Duodenal mucosa (tissue), 2 donors: ENCODE measurements around the gene SPATS2.

Source experiments
- H3K27ac ChIP-seq: one replicate; pipeline ENCODE4 v1.7.0; 2013; ENCODE audit warnings: low read depth, low read length
- H3K27me3 ChIP-seq, 2 donors: one replicate each; pipeline ENCODE4 v1.7.0; 2013; ENCODE audit warnings: low read length in 2 of 2, control low read depth in 1 of 2; ENCODE audit not compliant: insufficient read depth in 2 of 2, control insufficient read depth in 1 of 2
- H3K36me3 ChIP-seq, 2 donors: one replicate each; pipeline ENCODE4 v1.7.0; 2013; ENCODE audit warnings: low read length in 2 of 2, control low read depth in 1 of 2; ENCODE audit not compliant: insufficient read depth in 2 of 2, control insufficient read depth in 1 of 2
- H3K4me1 ChIP-seq, 2 donors: one replicate each; pipeline ENCODE4 v1.7.0; 2013; ENCODE audit warnings: low read length in 2 of 2, control low read depth in 1 of 2; ENCODE audit not compliant: insufficient read depth in 2 of 2, control insufficient read depth in 1 of 2
- H3K4me3 ChIP-seq, 2 donors: one replicate each; pipeline ENCODE4 v1.7.0; 2013; ENCODE audit warnings: low read length in 2 of 2, low read depth in 1 of 2
- H3K9ac ChIP-seq, 2 donors: one replicate each; pipeline ENCODE4 v1.7.0; 2013; ENCODE audit warnings: low read length in 2 of 2, low read depth in 1 of 2
- H3K9me3 ChIP-seq, 2 donors: one replicate each; pipeline ENCODE4 v1.7.0; 2013; ENCODE audit warnings: low read length in 2 of 2, control low read depth in 1 of 2; ENCODE audit not compliant: control insufficient read depth in 1 of 2

Gene SPATS2

GRCh38 chr12:49456131-49456679 lies 88.9 kb downstream of the SPATS2 start:
- Histone ChIP-seq H3K4me1 (no peaks in the 10 kb centered on the region), H3K27me3 (no peaks in the 10 kb centered on the region), H3K36me3 (no peaks in the 10 kb centered on the region), H3K27ac (no peak overlapping the region), H3K9ac (no peak overlapping the region), H3K9me3 (no peaks in the 10 kb centered on the region), H3K4me3 (no peak overlapping the region)

- Histone ChIP-seq H3K27me3 (no peaks in the 10 kb centered on the region), H3K36me3 (no peaks in the 10 kb centered on the region), H3K9ac (no peak overlapping the region), H3K27ac (no peak overlapping the region), H3K4me3 (no peak overlapping the region), H3K9me3 (no peaks in the 10 kb centered on the region), H3K4me1 (no peaks in the 10 kb centered on the region)
Measured at GRCh38 chr12:49458816-49459215, 91.6 kb downstream of the SPATS2 start.

GRCh38 chr12:49461221-49461620 lies 94.0 kb downstream of the SPATS2 start:
- Histone ChIP-seq H3K36me3 (no peaks in the 10 kb centered on the region), H3K4me3 (no peak overlapping the region), H3K9ac (no peak overlapping the region), H3K27ac (no peak overlapping the region), H3K27me3 (no peaks in the 10 kb centered on the region), H3K4me1 (no peaks in the 10 kb centered on the region), H3K9me3 (no peaks in the 10 kb centered on the region)

- H3K27ac ChIP-seq, result no peak overlapping the region
Measured at GRCh38 chr12:49462083-49462744, 95.0 kb downstream of the SPATS2 start.

GRCh38 chr12:49465132-49465531 lies 97.9 kb downstream of the SPATS2 start:
- no peak overlapping the region for H3K27ac ChIP-seq
- no peaks in the 10 kb centered on the region for H3K36me3 ChIP-seq

More at GRCh38 chr12:49462083-49462744, 95.0 kb downstream of the SPATS2 start:
- Histone ChIP-seq H3K9me3 (no peaks in the 10 kb centered on the region), H3K4me1 (no peaks in the 10 kb centered on the region), H3K27me3 (no peaks in the 10 kb centered on the region), H3K9ac (no peak overlapping the region), H3K4me3 (no peak overlapping the region), H3K36me3 (no peaks in the 10 kb centered on the region)

GRCh38 chr12:49470986-49471385 lies 103.7 kb downstream of the SPATS2 start:
- no peak overlapping the region for H3K9ac ChIP-seq
- H3K9me3 ChIP-seq, result no peaks in the 10 kb centered on the region
- H3K27ac ChIP-seq, result no peak overlapping the region
- no peaks in the 10 kb centered on the region for H3K27me3 ChIP-seq
- no peak overlapping the region for H3K4me3 ChIP-seq
- H3K36me3 ChIP-seq, result no peaks in the 10 kb centered on the region
- H3K4me1 ChIP-seq, result peaks cover 0 to 8% of the 10 kb centered on the region in 2 donors

More at GRCh38 chr12:49465132-49465531, 97.9 kb downstream of the SPATS2 start:
- no peaks in the 10 kb centered on the region for H3K4me1 ChIP-seq
- H3K9ac ChIP-seq, result no peak overlapping the region
- no peaks in the 10 kb centered on the region for H3K27me3 ChIP-seq
- no peaks in the 10 kb centered on the region for H3K9me3 ChIP-seq
- no peak overlapping the region for H3K4me3 ChIP-seq

- no peaks in the 10 kb centered on the region for H3K27me3 ChIP-seq
- H3K4me3 ChIP-seq, result no peak overlapping the region
- H3K9me3 ChIP-seq, result no peaks in the 10 kb centered on the region
- no peak overlapping the region for H3K9ac ChIP-seq
- peaks cover 0 to 8% of the 10 kb centered on the region in 2 donors for H3K4me1 ChIP-seq
- no peak overlapping the region for H3K27ac ChIP-seq
- H3K36me3 ChIP-seq, result no peaks in the 10 kb centered on the region
Measured at GRCh38 chr12:49471557-49471956, 104.3 kb downstream of the SPATS2 start.

- no peak overlapping the region for H3K9ac ChIP-seq
- no peaks in the 10 kb centered on the region for H3K36me3 ChIP-seq
- peaks cover 0 to 8% of the 10 kb centered on the region in 2 donors for H3K4me1 ChIP-seq
- H3K9me3 ChIP-seq, result no peaks in the 10 kb centered on the region
- H3K27me3 ChIP-seq, result no peaks in the 10 kb centered on the region
- no peak overlapping the region for H3K4me3 ChIP-seq
- no peak overlapping the region for H3K27ac ChIP-seq
Measured at GRCh38 chr12:49476091-49476490, 108.8 kb downstream of the SPATS2 start.

- H3K9ac ChIP-seq, result no peak overlapping the region
- no peaks in the 10 kb centered on the region for H3K9me3 ChIP-seq
- H3K36me3 ChIP-seq, result no peaks in the 10 kb centered on the region
- H3K27ac ChIP-seq, result no peak overlapping the region
- no peak overlapping the region for H3K4me3 ChIP-seq
- peaks cover 5 to 8% of the 10 kb centered on the region in 2 donors for H3K4me1 ChIP-seq
- no peaks in the 10 kb centered on the region for H3K27me3 ChIP-seq
Measured at GRCh38 chr12:49478949-49479664, 111.8 kb downstream of the SPATS2 start.
